Measurements from ENCODE around the gene SLC8A2. TPM values are rescaled to one million over a fixed set of nuclear protein-coding genes. Genes with fewer than 3 reads are reported as not detected.

Gene SLC8A2
- total RNA-seq, 1 donor from 2014 or later = 0.23 TPM

- intact Hi-C loops (cut with DNase I) = no loop called here
- Histone ChIP-seq H3K9me3 (no peaks in the 10 kb centered on the region), H3K4me3 (no peak overlapping the region), H3K36me3 (peaks cover 74% of the 10 kb centered on the region), H3K4me1 (peaks cover 18% of the 10 kb centered on the region), H3K27ac (no peak overlapping the region), H3K27me3 (no peaks in the 10 kb centered on the region)
- TF ChIP-seq, protein P1, sequence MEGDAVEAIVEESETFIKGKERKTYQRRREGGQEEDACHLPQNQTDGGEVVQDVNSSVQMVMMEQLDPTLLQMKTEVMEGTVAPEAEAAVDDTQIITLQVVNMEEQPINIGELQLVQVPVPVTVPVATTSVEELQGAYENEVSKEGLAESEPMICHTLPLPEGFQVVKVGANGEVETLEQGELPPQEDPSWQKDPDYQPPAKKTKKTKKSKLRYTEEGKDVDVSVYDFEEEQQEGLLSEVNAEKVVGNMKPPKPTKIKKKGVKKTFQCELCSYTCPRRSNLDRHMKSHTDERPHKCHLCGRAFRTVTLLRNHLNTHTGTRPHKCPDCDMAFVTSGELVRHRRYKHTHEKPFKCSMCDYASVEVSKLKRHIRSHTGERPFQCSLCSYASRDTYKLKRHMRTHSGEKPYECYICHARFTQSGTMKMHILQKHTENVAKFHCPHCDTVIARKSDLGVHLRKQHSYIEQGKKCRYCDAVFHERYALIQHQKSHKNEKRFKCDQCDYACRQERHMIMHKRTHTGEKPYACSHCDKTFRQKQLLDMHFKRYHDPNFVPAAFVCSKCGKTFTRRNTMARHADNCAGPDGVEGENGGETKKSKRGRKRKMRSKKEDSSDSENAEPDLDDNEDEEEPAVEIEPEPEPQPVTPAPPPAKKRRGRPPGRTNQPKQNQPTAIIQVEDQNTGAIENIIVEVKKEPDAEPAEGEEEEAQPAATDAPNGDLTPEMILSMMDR (IDR thresholded peaks at IDR 0.05) = no peak
- ATAC-seq (no peak), DNase-seq (no peak)
Observed at GRCh38 chr19:47503130-47503825, 31.6 kb upstream of the SLC8A2 start.

DNA sequence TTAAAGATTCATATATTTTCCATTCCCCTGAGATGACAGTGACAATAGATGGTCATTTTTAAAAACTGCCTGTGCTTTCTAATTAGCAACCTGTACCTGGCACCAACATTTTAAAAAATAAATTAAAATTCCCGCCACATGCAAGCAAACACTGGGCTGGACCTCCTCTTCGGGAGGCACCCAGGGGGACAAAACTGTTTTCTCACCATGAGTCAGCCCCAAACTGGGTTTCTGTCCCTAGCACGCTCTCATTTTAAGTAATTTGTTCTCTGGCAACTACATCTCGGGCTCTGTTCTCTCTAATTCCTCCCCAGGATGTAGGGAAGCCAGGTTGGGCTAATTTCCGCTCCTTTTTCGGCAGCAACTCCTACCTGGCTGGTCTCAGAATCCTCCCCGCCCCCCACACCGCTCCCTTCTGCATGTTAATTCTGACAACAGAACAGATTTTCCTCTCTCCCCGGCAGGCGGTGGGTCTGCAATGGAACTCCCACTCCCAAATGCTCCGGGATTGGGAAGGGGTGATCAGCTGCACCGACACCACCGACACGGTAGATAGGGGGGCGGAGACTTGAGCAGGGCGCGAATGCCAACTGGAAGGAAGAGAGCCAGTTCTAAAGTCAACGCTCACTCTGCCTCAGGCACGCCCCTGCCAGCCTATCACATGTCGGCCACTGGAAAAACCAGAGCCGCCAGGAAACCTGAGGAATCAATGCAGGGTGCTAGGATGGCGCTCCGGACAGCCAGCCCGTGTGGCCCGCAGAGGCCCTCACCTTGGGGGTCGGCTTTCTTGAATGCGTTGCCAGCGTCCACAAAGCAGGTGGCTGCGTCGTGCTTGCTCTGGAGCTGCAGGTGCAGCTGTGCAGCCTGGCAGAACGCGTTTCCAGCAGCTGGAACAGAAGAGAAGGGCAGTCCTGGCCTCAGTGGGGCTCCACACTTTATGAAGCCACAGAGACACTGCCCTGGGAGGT, 28.5 kb upstream of the SLC8A2 start:
- H3K4me3 ChIP-seq = no peak overlapping the region
- H3K4me1 ChIP-seq = no peaks in the 10 kb centered on the region
- TF ChIP-seq, protein P1 (IDR thresholded peaks at IDR 0.05) = no peak
- no peaks in the 10 kb centered on the region for H3K27me3 ChIP-seq
- ATAC-seq (no peak), DNase-seq (no peak)
- intact Hi-C loops (cut with DNase I) = no loop called here
- H3K36me3 ChIP-seq = peaks cover 74% of the 10 kb centered on the region
- no peaks in the 10 kb centered on the region for H3K9me3 ChIP-seq
- no peak overlapping the region for H3K27ac ChIP-seq

GRCh38 chr19:47499371-47499770, 27.7 kb upstream of the SLC8A2 start:
- TF ChIP-seq, protein P1 (IDR thresholded peaks at IDR 0.05) = no peak
- Histone ChIP-seq H3K27me3 (no peaks in the 10 kb centered on the region), H3K27ac (no peak overlapping the region), H3K4me1 (no peaks in the 10 kb centered on the region), H3K4me3 (no peak overlapping the region), H3K36me3 (peaks cover 73% of the 10 kb centered on the region), H3K9me3 (no peaks in the 10 kb centered on the region)
- DNase-seq (no peak), ATAC-seq (no peak)
- intact Hi-C loops (cut with DNase I) = no loop called here

DNA sequence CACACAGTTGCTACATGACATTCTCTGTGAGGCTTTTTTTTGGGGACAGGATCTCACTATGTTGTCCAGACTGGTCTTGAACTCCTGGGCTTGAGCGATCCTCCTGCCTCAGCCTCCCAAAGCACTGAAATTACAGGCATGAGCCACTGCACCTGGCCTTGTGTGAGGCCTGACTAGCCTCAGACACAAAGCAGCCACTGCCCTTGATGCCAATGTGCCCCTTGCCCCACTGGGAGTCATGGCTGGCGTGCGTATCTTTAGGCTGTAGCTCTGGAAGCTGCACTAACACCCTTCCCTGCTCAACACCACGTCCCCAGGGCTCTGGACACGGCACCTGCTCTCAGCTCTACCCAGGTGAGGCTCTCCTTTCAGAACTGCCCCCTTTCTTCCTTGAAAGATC, 26.9 kb upstream of the SLC8A2 start:
- DNase-seq (no peak), ATAC-seq (no peak)
- H3K4me3 ChIP-seq = no peak overlapping the region
- no peaks in the 10 kb centered on the region for H3K27me3 ChIP-seq
- H3K4me1 ChIP-seq = no peaks in the 10 kb centered on the region
- intact Hi-C loops (cut with DNase I) = no loop called here
- H3K36me3 ChIP-seq = peaks cover 70% of the 10 kb centered on the region
- TF ChIP-seq, protein P1 (IDR thresholded peaks at IDR 0.05) = no peak
- H3K9me3 ChIP-seq = no peaks in the 10 kb centered on the region
- H3K27ac ChIP-seq = no peak overlapping the region

DNA sequence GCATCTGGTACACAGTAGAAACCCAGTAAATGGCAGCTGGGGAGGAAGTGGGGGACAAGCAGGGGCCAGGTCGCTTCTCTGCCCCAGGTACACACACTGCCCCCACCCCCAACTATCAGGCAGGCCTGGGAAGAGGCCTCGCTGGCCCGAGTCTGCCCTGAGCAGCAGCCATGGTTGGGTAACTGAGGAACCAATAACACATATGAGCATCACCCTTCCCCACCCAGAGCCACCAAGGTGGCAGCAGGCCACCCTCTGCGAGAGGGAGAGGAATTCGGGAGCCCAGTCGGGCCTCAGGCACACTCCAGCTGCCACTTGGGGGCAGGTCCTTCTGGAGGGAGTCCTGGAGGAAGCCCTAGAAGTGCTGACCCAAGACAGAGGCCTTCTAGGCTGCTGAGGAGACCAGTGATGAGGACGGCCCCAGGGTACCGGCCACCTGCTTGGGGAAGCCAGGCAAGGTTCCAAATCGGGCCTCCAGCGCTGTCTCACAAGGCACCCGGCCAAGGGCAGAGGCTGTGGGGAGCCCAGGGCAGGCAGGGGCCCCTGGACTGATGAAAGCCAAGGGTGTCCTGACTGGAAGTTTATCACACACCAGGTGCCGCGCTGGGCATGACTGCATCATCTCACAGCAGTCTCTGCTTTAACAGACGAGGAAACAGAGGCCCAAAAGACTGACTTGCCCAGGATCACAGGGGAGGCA, 26.3 kb upstream of the SLC8A2 start:
- ATAC-seq (no peak), DNase-seq (no peak)
- H3K4me1 ChIP-seq = no peaks in the 10 kb centered on the region
- peaks cover 70% of the 10 kb centered on the region for H3K36me3 ChIP-seq
- H3K4me3 ChIP-seq = no peak overlapping the region
- intact Hi-C loops (cut with DNase I) = no loop called here
- TF ChIP-seq, protein P1 (IDR thresholded peaks at IDR 0.05) = no peak
- no peak overlapping the region for H3K27ac ChIP-seq
- no peaks in the 10 kb centered on the region for H3K27me3 ChIP-seq
- no peaks in the 10 kb centered on the region for H3K9me3 ChIP-seq

Measured in upper lobe of right lung (tissue), 1 donor.